Transverse colon (tissue), 4 donors: Measurements from ENCODE around the gene TRANK1. TPM values are rescaled to one million over a fixed set of nuclear protein-coding genes. Genes with fewer than 3 reads are reported as not detected.

Experiments
- DNase-seq: peaks from one replicate; pipeline ENCODE4 v3.0.0-alpha.2; 2019
- H3K27ac ChIP-seq, 4 donors: fragments of 200-600 bp; sonication (generic); 2 replicates each; pipeline ENCODE4 v1.5.1; 2016 to 2018; ENCODE audit warnings: inconsistent platforms in 4 of 4
- H3K27me3 ChIP-seq: fragments of 200-600 bp; sonication (generic); 2 replicates; pipeline ENCODE4 v1.5.1; 2017; ENCODE audit warnings: inconsistent platforms
- H3K36me3 ChIP-seq, 4 donors: fragments of 200-600 bp; sonication (generic); 2 replicates each; pipeline ENCODE4 v1.5.1; 2017 to 2019; ENCODE audit warnings: inconsistent platforms in 4 of 4
- H3K4me1 ChIP-seq, 4 donors: fragments of 200-600 bp; sonication (generic); 2 replicates each; pipeline ENCODE4 v1.5.1; 2017 to 2020; ENCODE audit warnings: inconsistent platforms in 4 of 4
- H3K4me3 ChIP-seq, 4 donors: fragments of 200-600 bp; sonication (generic); 1 replicate in 1 of 4; 2 replicates in 3 of 4; pipeline versions ENCODE4 v1.5.1 to v1.6.1; 2017 to 2019; ENCODE audit warnings: inconsistent platforms in 4 of 4
- H3K9me3 ChIP-seq, 2 donors: fragments of 200-600 bp; sonication (generic); 2 replicates each; pipeline ENCODE4 v1.5.1; 2017 to 2019; ENCODE audit warnings: inconsistent platforms in 2 of 2
- EP300 ChIP-seq: sonication (generic); formaldehyde crosslinking; IDR thresholded peaks from one replicate; pipeline ENCODE4 v1.6.1; 2017; ENCODE audit warnings: antibody characterized with exemption, low read depth
- POLR2A ChIP-seq: fragments of 450-650 bp; IDR thresholded peaks from one replicate; pipeline ENCODE4 v1.6.1; 2016; ENCODE audit warnings: antibody characterized with exemption, mild to moderate bottlenecking, moderate library complexity
- POLR2AphosphoS5 ChIP-seq, 3 donors: sonication (generic); formaldehyde crosslinking; IDR thresholded peaks; one replicate each; pipeline ENCODE4 v1.6.1; 2016; ENCODE audit warnings: antibody characterized with exemption in 3 of 3
- WGBS, 2 donors: methylation state at CpG; one replicate each; pipeline ENCODE4 v1.1.5; 2018; ENCODE audit warnings: low coverage in 1 of 2; 5-methylcytosine and 5-hydroxymethylcytosine counted together
- in situ Hi-C, 4 donors: fragments of 200-750 bp; cut with MboI; loops; one replicate each; pipeline versions ENCODE4 v1.15.0 to v1.15.1; 2017; ENCODE audit warnings: low sequenced_read_pairs in 3 of 4, low pct_ligation_motif_present in 1 of 4, low pct_unique_long_range_greater_than_20kb in 1 of 4
- intact Hi-C: fragments of 100-400 bp; cut with DNase I; formaldehyde crosslinking; loops from one replicate; pipeline ENCODE4 v1.15.1; 2023; ENCODE audit warnings: low total_unique reads
- total RNA-seq, 4 donors: library from RNA; depleted of rRNA; stranded (reverse); fragments of >200 nt; gene quantifications; one replicate each; pipeline ENCODE4 v1.1.0, GENCODE V29; 2016
- TF ChIP-seq, protein P1 (sequence below), 5 experiments: fragments of 200-600 bp in 3 of 5; fragments of 450-650 bp in 2 of 5; sonication (generic) in 3 of 5; IDR thresholded peaks; 1 replicate in 2 of 5; 2 replicates in 3 of 5; pipeline ENCODE4 v1.5.1; 2016 to 2017; ENCODE audit warnings: antibody characterized with exemption in 5 of 5, inconsistent platforms in 3 of 5, mild to moderate bottlenecking in 2 of 5, moderate library complexity in 1 of 5

The TRANK1 gene
- total RNA-seq, 4 donors from 2014 or later: 91.5 to 179 (median 116) TPM

GRCh38 chr3:36795622-36796021 is 149.2 kb downstream of the TRANK1 start:
- TF ChIP-seq POLR2A (no peak), POLR2AphosphoS5 (IDR thresholded peaks at IDR 0.05) (no peak), EP300 (no peak)
- TF ChIP-seq, protein P1, sequence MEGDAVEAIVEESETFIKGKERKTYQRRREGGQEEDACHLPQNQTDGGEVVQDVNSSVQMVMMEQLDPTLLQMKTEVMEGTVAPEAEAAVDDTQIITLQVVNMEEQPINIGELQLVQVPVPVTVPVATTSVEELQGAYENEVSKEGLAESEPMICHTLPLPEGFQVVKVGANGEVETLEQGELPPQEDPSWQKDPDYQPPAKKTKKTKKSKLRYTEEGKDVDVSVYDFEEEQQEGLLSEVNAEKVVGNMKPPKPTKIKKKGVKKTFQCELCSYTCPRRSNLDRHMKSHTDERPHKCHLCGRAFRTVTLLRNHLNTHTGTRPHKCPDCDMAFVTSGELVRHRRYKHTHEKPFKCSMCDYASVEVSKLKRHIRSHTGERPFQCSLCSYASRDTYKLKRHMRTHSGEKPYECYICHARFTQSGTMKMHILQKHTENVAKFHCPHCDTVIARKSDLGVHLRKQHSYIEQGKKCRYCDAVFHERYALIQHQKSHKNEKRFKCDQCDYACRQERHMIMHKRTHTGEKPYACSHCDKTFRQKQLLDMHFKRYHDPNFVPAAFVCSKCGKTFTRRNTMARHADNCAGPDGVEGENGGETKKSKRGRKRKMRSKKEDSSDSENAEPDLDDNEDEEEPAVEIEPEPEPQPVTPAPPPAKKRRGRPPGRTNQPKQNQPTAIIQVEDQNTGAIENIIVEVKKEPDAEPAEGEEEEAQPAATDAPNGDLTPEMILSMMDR (IDR thresholded peaks at IDR 0.05): no peak
- no peaks in the 10 kb centered on the region for H3K4me1 ChIP-seq
- no peak for DNase-seq
- H3K4me3 ChIP-seq: no peak overlapping the region
- H3K36me3 ChIP-seq: no peaks in the 10 kb centered on the region
- H3K27me3 ChIP-seq: no peaks in the 10 kb centered on the region
- H3K9me3 ChIP-seq: no peaks in the 10 kb centered on the region
- intact Hi-C loops (no loop called here), in situ Hi-C loops (no loop called here)
- H3K27ac ChIP-seq: no peak overlapping the region
- WGBS, 2 donors: 82 to 100% methylated on average over 1 of the region's 1 CpG

GRCh38 chr3:36792342-36792741 is 152.5 kb downstream of the TRANK1 start:
- Histone ChIP-seq H3K36me3 (no peaks in the 10 kb centered on the region), H3K4me1 (no peaks in the 10 kb centered on the region), H3K27ac (no peak overlapping the region), H3K4me3 (no peak overlapping the region), H3K27me3 (no peaks in the 10 kb centered on the region), H3K9me3 (no peaks in the 10 kb centered on the region)
- no peak for TF ChIP-seq POLR2A
- TF ChIP-seq, protein P1 (IDR thresholded peaks at IDR 0.05): peak in 1 of 5 experiments; percentile 11
- DNase-seq: no peak
- WGBS, 2 donors: 57 to 69% methylated on average over 3 to 4 of the region's 4 CpGs
- in situ Hi-C loops (no loop called here), intact Hi-C loops (no loop called here)

- WGBS, 2 donors: 47 to 57% methylated on average over 3 to 5 of the region's 6 CpGs
- Histone ChIP-seq H3K9me3 (no peaks in the 10 kb centered on the region), H3K36me3 (no peaks in the 10 kb centered on the region), H3K27ac (no peak overlapping the region), H3K4me3 (no peak overlapping the region), H3K27me3 (no peaks in the 10 kb centered on the region), H3K4me1 (no peaks in the 10 kb centered on the region)
- DNase-seq: no peak
- in situ Hi-C loops: no loop called here
- no peak for TF ChIP-seq EP300
- intact Hi-C loops: no loop called here
These were observed 154.1 kb downstream of the TRANK1 start for GRCh38 chr3:36790765-36791164.

DNA sequence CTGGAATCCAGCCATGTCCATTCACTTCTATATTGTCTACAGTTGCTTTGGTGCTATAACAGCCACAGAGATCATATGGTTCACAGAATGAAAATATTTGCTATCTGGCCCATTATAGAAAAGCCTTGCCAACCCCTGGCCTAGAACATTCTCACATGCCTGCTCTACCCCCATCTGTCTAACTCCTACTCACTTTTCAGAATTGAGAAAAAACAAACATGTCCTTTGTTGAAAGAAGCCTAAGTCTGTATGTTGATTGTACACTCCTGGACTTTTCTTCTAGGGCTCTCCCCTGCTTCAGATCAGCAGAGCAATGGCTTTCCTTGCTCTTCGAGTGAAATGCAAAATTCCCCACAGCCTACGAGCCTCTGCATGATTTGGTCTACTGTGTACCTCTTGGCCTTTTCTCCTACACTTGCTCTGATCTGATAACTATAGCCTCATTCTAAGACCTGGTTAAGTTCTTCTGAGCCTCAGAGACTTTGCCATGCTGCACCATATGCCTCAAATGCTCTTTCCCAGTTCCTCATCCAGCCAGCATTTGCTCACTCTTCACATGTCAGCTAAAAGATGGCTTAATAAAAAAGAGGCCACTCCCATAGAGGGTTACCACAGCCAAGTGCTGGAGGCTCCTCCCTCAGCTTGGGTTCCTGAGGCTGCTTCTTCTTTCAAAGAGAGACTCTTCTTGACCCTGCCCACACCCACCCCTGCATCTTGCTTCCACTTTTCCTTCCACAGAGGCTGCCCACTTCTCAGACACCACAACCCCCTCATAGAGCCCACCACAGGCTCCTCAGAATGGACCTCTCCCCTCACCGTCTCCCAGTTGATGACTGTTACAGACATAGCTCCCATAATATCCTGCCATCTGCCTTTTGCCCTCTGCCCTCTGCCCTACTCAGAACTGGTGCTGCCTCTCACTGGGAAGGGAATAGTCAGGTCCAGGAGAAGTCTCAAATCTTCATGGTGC is 157.6 kb downstream of the TRANK1 start:
- in situ Hi-C loops (no loop called here), intact Hi-C loops (no loop called here)
- no peak for DNase-seq
- H3K9me3 ChIP-seq: no peaks in the 10 kb centered on the region
- H3K27me3 ChIP-seq: no peaks in the 10 kb centered on the region
- 83% methylated on average over 3 of the region's 3 CpGs; no CpG with 5 or more reads in 1 of the 2 donors for WGBS, 2 donors
- no peak overlapping the region for H3K27ac ChIP-seq
- H3K36me3 ChIP-seq: no peaks in the 10 kb centered on the region
- H3K4me1 ChIP-seq: no peaks in the 10 kb centered on the region
- TF ChIP-seq, protein P1 (IDR thresholded peaks at IDR 0.05): no peak
- TF ChIP-seq EP300 (no peak), POLR2AphosphoS5 (IDR thresholded peaks at IDR 0.05) (no peak), POLR2A (no peak)
- no peak overlapping the region for H3K4me3 ChIP-seq
